Measurements from ENCODE around the gene ZNF90.

GRCh38 chr19:20167651-20168122 lies 89.9 kb downstream of the ZNF90 start:
- TF ChIP-seq SP2 (IDR thresholded peaks at IDR 0.05; ENCODE audit: low read length) (no peak), POLR2A (IDR thresholded peaks at IDR 0.05; ENCODE audit: control extremely low read depth in 1 of 2, low read depth in 2 of 2, low read length in 2 of 2) (no peak), SRF (IDR thresholded peaks at IDR 0.05; ENCODE audit: low read depth, low read length) (no peak), MAX (IDR thresholded peaks at IDR 0.05) (no peak)
- TF ChIP-seq, protein P1, sequence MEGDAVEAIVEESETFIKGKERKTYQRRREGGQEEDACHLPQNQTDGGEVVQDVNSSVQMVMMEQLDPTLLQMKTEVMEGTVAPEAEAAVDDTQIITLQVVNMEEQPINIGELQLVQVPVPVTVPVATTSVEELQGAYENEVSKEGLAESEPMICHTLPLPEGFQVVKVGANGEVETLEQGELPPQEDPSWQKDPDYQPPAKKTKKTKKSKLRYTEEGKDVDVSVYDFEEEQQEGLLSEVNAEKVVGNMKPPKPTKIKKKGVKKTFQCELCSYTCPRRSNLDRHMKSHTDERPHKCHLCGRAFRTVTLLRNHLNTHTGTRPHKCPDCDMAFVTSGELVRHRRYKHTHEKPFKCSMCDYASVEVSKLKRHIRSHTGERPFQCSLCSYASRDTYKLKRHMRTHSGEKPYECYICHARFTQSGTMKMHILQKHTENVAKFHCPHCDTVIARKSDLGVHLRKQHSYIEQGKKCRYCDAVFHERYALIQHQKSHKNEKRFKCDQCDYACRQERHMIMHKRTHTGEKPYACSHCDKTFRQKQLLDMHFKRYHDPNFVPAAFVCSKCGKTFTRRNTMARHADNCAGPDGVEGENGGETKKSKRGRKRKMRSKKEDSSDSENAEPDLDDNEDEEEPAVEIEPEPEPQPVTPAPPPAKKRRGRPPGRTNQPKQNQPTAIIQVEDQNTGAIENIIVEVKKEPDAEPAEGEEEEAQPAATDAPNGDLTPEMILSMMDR (IDR thresholded peaks at IDR 0.05; ENCODE audit: control extremely low read depth in 1 of 3, insufficient read depth in 1 of 3, low read depth in 1 of 3, low read length in 3 of 3) = no peak
- TF ChIP-seq, protein P2, sequence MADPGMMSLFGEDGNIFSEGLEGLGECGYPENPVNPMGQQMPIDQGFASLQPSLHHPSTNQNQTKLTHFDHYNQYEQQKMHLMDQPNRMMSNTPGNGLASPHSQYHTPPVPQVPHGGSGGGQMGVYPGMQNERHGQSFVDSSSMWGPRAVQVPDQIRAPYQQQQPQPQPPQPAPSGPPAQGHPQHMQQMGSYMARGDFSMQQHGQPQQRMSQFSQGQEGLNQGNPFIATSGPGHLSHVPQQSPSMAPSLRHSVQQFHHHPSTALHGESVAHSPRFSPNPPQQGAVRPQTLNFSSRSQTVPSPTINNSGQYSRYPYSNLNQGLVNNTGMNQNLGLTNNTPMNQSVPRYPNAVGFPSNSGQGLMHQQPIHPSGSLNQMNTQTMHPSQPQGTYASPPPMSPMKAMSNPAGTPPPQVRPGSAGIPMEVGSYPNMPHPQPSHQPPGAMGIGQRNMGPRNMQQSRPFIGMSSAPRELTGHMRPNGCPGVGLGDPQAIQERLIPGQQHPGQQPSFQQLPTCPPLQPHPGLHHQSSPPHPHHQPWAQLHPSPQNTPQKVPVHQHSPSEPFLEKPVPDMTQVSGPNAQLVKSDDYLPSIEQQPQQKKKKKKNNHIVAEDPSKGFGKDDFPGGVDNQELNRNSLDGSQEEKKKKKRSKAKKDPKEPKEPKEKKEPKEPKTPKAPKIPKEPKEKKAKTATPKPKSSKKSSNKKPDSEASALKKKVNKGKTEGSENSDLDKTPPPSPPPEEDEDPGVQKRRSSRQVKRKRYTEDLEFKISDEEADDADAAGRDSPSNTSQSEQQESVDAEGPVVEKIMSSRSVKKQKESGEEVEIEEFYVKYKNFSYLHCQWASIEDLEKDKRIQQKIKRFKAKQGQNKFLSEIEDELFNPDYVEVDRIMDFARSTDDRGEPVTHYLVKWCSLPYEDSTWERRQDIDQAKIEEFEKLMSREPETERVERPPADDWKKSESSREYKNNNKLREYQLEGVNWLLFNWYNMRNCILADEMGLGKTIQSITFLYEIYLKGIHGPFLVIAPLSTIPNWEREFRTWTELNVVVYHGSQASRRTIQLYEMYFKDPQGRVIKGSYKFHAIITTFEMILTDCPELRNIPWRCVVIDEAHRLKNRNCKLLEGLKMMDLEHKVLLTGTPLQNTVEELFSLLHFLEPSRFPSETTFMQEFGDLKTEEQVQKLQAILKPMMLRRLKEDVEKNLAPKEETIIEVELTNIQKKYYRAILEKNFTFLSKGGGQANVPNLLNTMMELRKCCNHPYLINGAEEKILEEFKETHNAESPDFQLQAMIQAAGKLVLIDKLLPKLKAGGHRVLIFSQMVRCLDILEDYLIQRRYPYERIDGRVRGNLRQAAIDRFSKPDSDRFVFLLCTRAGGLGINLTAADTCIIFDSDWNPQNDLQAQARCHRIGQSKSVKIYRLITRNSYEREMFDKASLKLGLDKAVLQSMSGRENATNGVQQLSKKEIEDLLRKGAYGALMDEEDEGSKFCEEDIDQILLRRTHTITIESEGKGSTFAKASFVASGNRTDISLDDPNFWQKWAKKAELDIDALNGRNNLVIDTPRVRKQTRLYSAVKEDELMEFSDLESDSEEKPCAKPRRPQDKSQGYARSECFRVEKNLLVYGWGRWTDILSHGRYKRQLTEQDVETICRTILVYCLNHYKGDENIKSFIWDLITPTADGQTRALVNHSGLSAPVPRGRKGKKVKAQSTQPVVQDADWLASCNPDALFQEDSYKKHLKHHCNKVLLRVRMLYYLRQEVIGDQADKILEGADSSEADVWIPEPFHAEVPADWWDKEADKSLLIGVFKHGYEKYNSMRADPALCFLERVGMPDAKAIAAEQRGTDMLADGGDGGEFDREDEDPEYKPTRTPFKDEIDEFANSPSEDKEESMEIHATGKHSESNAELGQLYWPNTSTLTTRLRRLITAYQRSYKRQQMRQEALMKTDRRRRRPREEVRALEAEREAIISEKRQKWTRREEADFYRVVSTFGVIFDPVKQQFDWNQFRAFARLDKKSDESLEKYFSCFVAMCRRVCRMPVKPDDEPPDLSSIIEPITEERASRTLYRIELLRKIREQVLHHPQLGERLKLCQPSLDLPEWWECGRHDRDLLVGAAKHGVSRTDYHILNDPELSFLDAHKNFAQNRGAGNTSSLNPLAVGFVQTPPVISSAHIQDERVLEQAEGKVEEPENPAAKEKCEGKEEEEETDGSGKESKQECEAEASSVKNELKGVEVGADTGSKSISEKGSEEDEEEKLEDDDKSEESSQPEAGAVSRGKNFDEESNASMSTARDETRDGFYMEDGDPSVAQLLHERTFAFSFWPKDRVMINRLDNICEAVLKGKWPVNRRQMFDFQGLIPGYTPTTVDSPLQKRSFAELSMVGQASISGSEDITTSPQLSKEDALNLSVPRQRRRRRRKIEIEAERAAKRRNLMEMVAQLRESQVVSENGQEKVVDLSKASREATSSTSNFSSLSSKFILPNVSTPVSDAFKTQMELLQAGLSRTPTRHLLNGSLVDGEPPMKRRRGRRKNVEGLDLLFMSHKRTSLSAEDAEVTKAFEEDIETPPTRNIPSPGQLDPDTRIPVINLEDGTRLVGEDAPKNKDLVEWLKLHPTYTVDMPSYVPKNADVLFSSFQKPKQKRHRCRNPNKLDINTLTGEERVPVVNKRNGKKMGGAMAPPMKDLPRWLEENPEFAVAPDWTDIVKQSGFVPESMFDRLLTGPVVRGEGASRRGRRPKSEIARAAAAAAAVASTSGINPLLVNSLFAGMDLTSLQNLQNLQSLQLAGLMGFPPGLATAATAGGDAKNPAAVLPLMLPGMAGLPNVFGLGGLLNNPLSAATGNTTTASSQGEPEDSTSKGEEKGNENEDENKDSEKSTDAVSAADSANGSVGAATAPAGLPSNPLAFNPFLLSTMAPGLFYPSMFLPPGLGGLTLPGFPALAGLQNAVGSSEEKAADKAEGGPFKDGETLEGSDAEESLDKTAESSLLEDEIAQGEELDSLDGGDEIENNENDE (IDR thresholded peaks at IDR 0.05; ENCODE audit: insufficient replicate concordance, low read length) = no peak
